Breast epithelium (tissue), 4 donors: ENCODE results near the gene TGM2. TPM values are rescaled to one million over a fixed set of nuclear protein-coding genes. Genes with fewer than 3 reads are reported as not detected.

Experiments
- DNase-seq, 2 donors: peaks; one replicate each; pipeline ENCODE4 v3.0.0-alpha.2; 2019; ENCODE audit warnings: low spot score in 2 of 2
- H3K27ac ChIP-seq, 2 donors: fragments of 200-600 bp; sonication (generic) in 1 of 2; one replicate each; pipeline ENCODE4 v1.5.1; 2016 to 2019; ENCODE audit warnings: mild to moderate bottlenecking in 1 of 2
- H3K27me3 ChIP-seq, 2 donors: fragments of 200-600 bp; sonication (generic) in 1 of 2; one replicate each; pipeline versions ENCODE4 v1.5.1 to v1.6.0; 2017 to 2019; ENCODE audit warnings: control low read depth in 1 of 2, mild to moderate bottlenecking in 1 of 2
- H3K36me3 ChIP-seq: fragments of 200-600 bp; one replicate; pipeline ENCODE4 v1.5.1; 2019
- H3K4me1 ChIP-seq, 2 donors: fragments of 200-600 bp; sonication (generic); one replicate each; pipeline ENCODE4 v1.5.1; 2016 to 2019; ENCODE audit warnings: control low read depth in 1 of 2
- H3K4me3 ChIP-seq, 3 donors: fragments of 200-600 bp; sonication (generic); 1 replicate in 2 of 3; 2 replicates in 1 of 3; pipeline ENCODE4 v1.5.1; 2016 to 2019; ENCODE audit warnings: mild to moderate bottlenecking in 3 of 3, moderate library complexity in 2 of 3
- H3K9me3 ChIP-seq, 2 donors: fragments of 200-600 bp; sonication (generic) in 1 of 2; one replicate each; pipeline ENCODE4 v1.5.1; 2016 to 2019; ENCODE audit warnings: control low read depth in 1 of 2
- CTCF ChIP-seq, 3 donors: fragments of 450-650 bp; IDR thresholded peaks; one replicate each; pipeline ENCODE4 v1.5.1; 2016 to 2017; ENCODE audit warnings: antibody characterized with exemption in 3 of 3, mild to moderate bottlenecking in 3 of 3, moderate library complexity in 3 of 3
- POLR2A ChIP-seq: fragments of 450-650 bp; IDR thresholded peaks from one replicate; pipeline ENCODE4 v1.6.1; 2016; ENCODE audit warnings: antibody characterized with exemption, mild to moderate bottlenecking, moderate library complexity
- POLR2AphosphoS5 ChIP-seq, 3 donors: sonication (generic); formaldehyde crosslinking; IDR thresholded peaks; one replicate each; pipeline ENCODE4 v1.6.1; 2017; ENCODE audit warnings: antibody characterized with exemption in 3 of 3
- intact Hi-C: fragments of 100-400 bp; cut with DNase I; formaldehyde crosslinking; loops from one replicate; pipeline ENCODE4 v1.15.1; 2023; ENCODE audit warnings: low total_unique reads
- total RNA-seq, 3 donors: library from RNA; depleted of rRNA; stranded (reverse); fragments of >200 nt; gene quantifications; one replicate each; pipeline ENCODE4 v1.1.0, GENCODE V29; 2016

The TGM2 gene
- total RNA-seq, 3 donors from 2014 or later = 10.7 to 44.9 (median 15.2) TPM

DNA sequence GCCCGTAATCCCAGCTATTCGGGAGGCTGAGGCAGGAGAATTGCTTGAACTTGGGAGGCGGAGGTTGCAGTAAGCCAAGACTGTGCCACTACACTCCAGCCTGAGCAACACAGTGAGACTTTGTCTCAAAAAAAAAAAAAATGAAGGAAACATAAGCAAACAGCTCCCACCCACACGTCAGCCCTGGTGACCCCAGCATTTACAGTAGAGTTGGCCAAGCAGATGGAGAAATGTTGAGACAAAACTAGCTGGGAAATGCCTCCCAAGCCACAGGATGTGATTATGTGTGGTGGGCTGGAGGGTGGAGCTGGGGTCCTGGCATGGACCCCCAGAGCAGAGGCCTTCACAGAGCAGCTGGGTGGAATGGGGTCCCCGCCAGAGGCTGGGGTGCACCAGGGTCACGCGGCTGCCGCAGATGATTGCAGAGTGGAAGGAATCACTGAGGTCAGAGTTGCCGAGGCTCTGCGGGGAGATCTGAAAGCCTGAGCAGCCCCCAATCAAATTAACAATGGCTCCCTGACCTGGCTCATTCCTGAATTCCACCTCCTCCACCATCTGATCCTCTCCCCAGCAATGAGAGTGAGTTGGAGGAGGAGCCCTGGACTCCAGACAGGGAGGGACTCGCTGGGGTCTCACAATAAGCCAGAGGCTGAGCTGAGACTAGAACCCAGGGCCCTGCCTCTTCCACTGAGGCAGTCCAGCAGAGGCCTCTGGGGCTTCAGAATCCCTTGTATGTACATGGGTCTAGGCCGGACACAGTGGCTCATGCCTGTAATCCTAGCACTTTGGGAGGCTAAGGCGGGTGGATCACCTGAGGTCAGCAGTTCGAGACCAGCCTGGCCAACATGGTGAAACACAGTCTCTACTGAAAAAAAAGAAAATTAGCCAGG, 34.7 kb upstream of the TGM2 start:
- Histone ChIP-seq H3K4me1 (no peaks in the 10 kb centered on the region), H3K9me3 (no peaks in the 10 kb centered on the region), H3K36me3 (no peaks in the 10 kb centered on the region), H3K27me3 (peaks cover 0 to 6% of the 10 kb centered on the region in 2 donors), H3K27ac (no peak overlapping the region), H3K4me3 (no peak overlapping the region)
- TF ChIP-seq CTCF (IDR thresholded peaks at IDR 0.05) = no peak
- no peak for TF ChIP-seq POLR2AphosphoS5 (IDR thresholded peaks at IDR 0.05)
- TF ChIP-seq POLR2A = no peak
- intact Hi-C loops = no loop called here
- no peak for DNase-seq

- DNase-seq = no peak
- no peak for TF ChIP-seq POLR2A
- TF ChIP-seq POLR2AphosphoS5 (IDR thresholded peaks at IDR 0.05) = no peak
- TF ChIP-seq CTCF (IDR thresholded peaks at IDR 0.05) = no peak
- Histone ChIP-seq H3K27me3 (peaks cover 0 to 6% of the 10 kb centered on the region in 2 donors), H3K27ac (no peak overlapping the region), H3K4me1 (no peaks in the 10 kb centered on the region), H3K9me3 (no peaks in the 10 kb centered on the region), H3K36me3 (no peaks in the 10 kb centered on the region), H3K4me3 (no peak overlapping the region)
- intact Hi-C loops = no loop called here
Measured at GRCh38 chr20:38198238-38198861, 33.3 kb upstream of the TGM2 start.

- Histone ChIP-seq H3K27ac (no peak overlapping the region), H3K9me3 (no peaks in the 10 kb centered on the region), H3K4me3 (no peak overlapping the region), H3K27me3 (peaks cover 0 to 6% of the 10 kb centered on the region in 2 donors), H3K36me3 (no peaks in the 10 kb centered on the region), H3K4me1 (no peaks in the 10 kb centered on the region)
- DNase-seq = no peak
- TF ChIP-seq POLR2A (no peak), POLR2AphosphoS5 (IDR thresholded peaks at IDR 0.05) (no peak), CTCF (IDR thresholded peaks at IDR 0.05) (no peak)
- intact Hi-C loops = no loop called here
Measured at GRCh38 chr20:38197619-38198018, 32.5 kb upstream of the TGM2 start.

GRCh38 chr20:38197217-38197616, 32.1 kb upstream of the TGM2 start:
- H3K36me3 ChIP-seq = no peaks in the 10 kb centered on the region
- no peaks in the 10 kb centered on the region for H3K4me1 ChIP-seq
- H3K4me3 ChIP-seq = no peak overlapping the region
- no peak for DNase-seq
- TF ChIP-seq CTCF (IDR thresholded peaks at IDR 0.05) (no peak), POLR2A (no peak), POLR2AphosphoS5 (IDR thresholded peaks at IDR 0.05) (no peak)
- H3K9me3 ChIP-seq = no peaks in the 10 kb centered on the region
- intact Hi-C loops = no loop called here
- peaks cover 0 to 5% of the 10 kb centered on the region in 2 donors for H3K27me3 ChIP-seq
- H3K27ac ChIP-seq = no peak overlapping the region

GRCh38 chr20:38196592-38196991, 31.5 kb upstream of the TGM2 start:
- Histone ChIP-seq H3K27ac (peak overlapping the region in 1 of 2 donors; percentile 74), H3K27me3 (no peaks in the 10 kb centered on the region)
- no peak for DNase-seq

More at GRCh38 chr20:38196592-38196991, 31.5 kb upstream of the TGM2 start:
- intact Hi-C loops = no loop called here
- H3K4me3 ChIP-seq = no peak overlapping the region
- no peaks in the 10 kb centered on the region for H3K4me1 ChIP-seq
- H3K36me3 ChIP-seq = no peaks in the 10 kb centered on the region
- TF ChIP-seq POLR2AphosphoS5 (IDR thresholded peaks at IDR 0.05) (peak in 1 of 3 donors; percentile 74), POLR2A (no peak), CTCF (IDR thresholded peaks at IDR 0.05) (no peak)
- no peaks in the 10 kb centered on the region for H3K9me3 ChIP-seq
